IPS DF 6.9 (cell line): ENCODE data around the gene SLC6A19.

Source experiments
- DNase-seq: peaks from one replicate; pipeline ENCODE4 v3.0.0-alpha.2; 2013; ENCODE audit warnings: low read depth, low spot score
- H3K27ac ChIP-seq: one replicate; pipeline ENCODE4 v1.5.1; 2013; ENCODE audit warnings: low read length, control low read depth
- H3K27me3 ChIP-seq: 2 replicates; pipeline ENCODE4 v1.6.1; 2013; ENCODE audit warnings: mild to moderate bottlenecking, low read length; ENCODE audit not compliant: control insufficient read depth, insufficient read depth
- H3K36me3 ChIP-seq: 2 replicates; pipeline ENCODE4 v1.6.1; 2013; ENCODE audit warnings: low read length; ENCODE audit not compliant: control insufficient read depth, insufficient read depth
- H3K4me1 ChIP-seq: 2 replicates; pipeline ENCODE4 v1.6.1; 2013; ENCODE audit warnings: low read length; ENCODE audit not compliant: control insufficient read depth, insufficient read depth
- H3K4me3 ChIP-seq: 2 replicates; pipeline ENCODE4 v1.5.1; 2013; ENCODE audit warnings: mild to moderate bottlenecking, low read length
- H3K9me3 ChIP-seq: 2 replicates; pipeline ENCODE4 v1.6.1; 2013; ENCODE audit warnings: low read length, inconsistent platforms; ENCODE audit not compliant: control insufficient read depth, insufficient read depth
- WGBS: extraction: QIAGEN DNeasy Blood & Tissue Kit; methylation state at CpG from one replicate; pipeline ENCODE4 v1.1.7; 2013; ENCODE audit warnings: mixed read lengths, missing lambda C conversion rate; ENCODE audit not compliant: insufficient read length, insufficient coverage; 5-methylcytosine and 5-hydroxymethylcytosine counted together

SLC6A19 gene

GRCh38 chr5:1203968-1204692, 2.7 kb downstream of the SLC6A19 start:
- Histone ChIP-seq H3K36me3 (no peaks in the 10 kb centered on the region), H3K4me3 (no peak overlapping the region), H3K27ac (no peak overlapping the region), H3K27me3 (no peaks in the 10 kb centered on the region), H3K9me3 (no peaks in the 10 kb centered on the region), H3K4me1 (no peaks in the 10 kb centered on the region; the same call in 1 of the 2 replicates)
- no CpG with 5 or more reads among the region's 25 CpGs for WGBS
- DNase-seq = no peak

GRCh38 chr5:1204693-1205242, 3.4 kb downstream of the SLC6A19 start:
- no peaks in the 10 kb centered on the region for H3K27me3 ChIP-seq
- no peaks in the 10 kb centered on the region for H3K36me3 ChIP-seq
- no peaks in the 10 kb centered on the region; the same call in 1 of the 2 replicates for H3K4me1 ChIP-seq
- no peaks in the 10 kb centered on the region for H3K9me3 ChIP-seq
- H3K27ac ChIP-seq = no peak overlapping the region
- H3K4me3 ChIP-seq = no peak overlapping the region
- DNase-seq = no peak
- no CpG with 5 or more reads among the region's 18 CpGs for WGBS

GRCh38 chr5:1205255-1206180, 4.1 kb downstream of the SLC6A19 start:
- no peak overlapping the region for H3K4me3 ChIP-seq
- H3K36me3 ChIP-seq = no peaks in the 10 kb centered on the region
- H3K9me3 ChIP-seq = no peaks in the 10 kb centered on the region
- no peaks in the 10 kb centered on the region for H3K27me3 ChIP-seq
- H3K4me1 ChIP-seq = no peaks in the 10 kb centered on the region; the same call in 1 of the 2 replicates
- DNase-seq = no peak
- no CpG with 5 or more reads among the region's 11 CpGs for WGBS
- H3K27ac ChIP-seq = no peak overlapping the region

GRCh38 chr5:1206521-1207412, 5.4 kb downstream of the SLC6A19 start:
- H3K27ac ChIP-seq = no peak overlapping the region
- H3K27me3 ChIP-seq = no peaks in the 10 kb centered on the region
- WGBS = no CpG with 5 or more reads among the region's 49 CpGs
- DNase-seq = no peak
- H3K4me3 ChIP-seq = no peak overlapping the region
- H3K9me3 ChIP-seq = no peaks in the 10 kb centered on the region
- no peaks in the 10 kb centered on the region; the same call in 1 of the 2 replicates for H3K4me1 ChIP-seq
- no peaks in the 10 kb centered on the region for H3K36me3 ChIP-seq

- no peaks in the 10 kb centered on the region for H3K9me3 ChIP-seq
- no peaks in the 10 kb centered on the region for H3K36me3 ChIP-seq
- DNase-seq = no peak
- no peak overlapping the region for H3K4me3 ChIP-seq
- H3K27ac ChIP-seq = no peak overlapping the region
- WGBS = no CpG with 5 or more reads among the region's 6 CpGs
- H3K4me1 ChIP-seq = no peaks in the 10 kb centered on the region; the same call in 1 of the 2 replicates
- no peaks in the 10 kb centered on the region for H3K27me3 ChIP-seq
Observed at GRCh38 chr5:1207555-1207954, 6.2 kb downstream of the SLC6A19 start.

GRCh38 chr5:1208221-1208742, 6.9 kb downstream of the SLC6A19 start:
- WGBS = no CpG with 5 or more reads among the region's 17 CpGs
- no peak for DNase-seq

GRCh38 chr5:1208743-1209488, 7.5 kb downstream of the SLC6A19 start:
- no CpG with 5 or more reads among the region's 24 CpGs for WGBS
- Histone ChIP-seq H3K27ac (no peak overlapping the region), H3K4me1 (no peaks in the 10 kb centered on the region; the same call in 1 of the 2 replicates), H3K27me3 (no peaks in the 10 kb centered on the region), H3K36me3 (no peaks in the 10 kb centered on the region; the same call in 1 of the 2 replicates), H3K4me3 (no peak overlapping the region), H3K9me3 (no peaks in the 10 kb centered on the region)
- DNase-seq = no peak

More at GRCh38 chr5:1208221-1208742, 6.9 kb downstream of the SLC6A19 start:
- no peak overlapping the region for H3K27ac ChIP-seq
- H3K36me3 ChIP-seq = no peaks in the 10 kb centered on the region; the same call in 1 of the 2 replicates
- no peak overlapping the region for H3K4me3 ChIP-seq
- H3K27me3 ChIP-seq = no peaks in the 10 kb centered on the region
- no peaks in the 10 kb centered on the region; the same call in 1 of the 2 replicates for H3K4me1 ChIP-seq
- no peaks in the 10 kb centered on the region for H3K9me3 ChIP-seq

GRCh38 chr5:1209489-1209852, 8.1 kb downstream of the SLC6A19 start:
- no peak for DNase-seq
- Histone ChIP-seq H3K27me3 (no peaks in the 10 kb centered on the region), H3K4me3 (no peak overlapping the region), H3K27ac (no peak overlapping the region), H3K4me1 (no peaks in the 10 kb centered on the region), H3K36me3 (no peaks in the 10 kb centered on the region; the same call in 1 of the 2 replicates), H3K9me3 (no peaks in the 10 kb centered on the region)
- 100% methylated on average over 1 of the region's 2 CpGs for WGBS
